Mucosa of stomach (tissue), 1 donor: ENCODE results near the gene LHX4.

Source experiments
- H3K27me3 ChIP-seq: one replicate; pipeline ENCODE4 v1.7.0; 2013; ENCODE audit warnings: mild to moderate bottlenecking, low read length; ENCODE audit not compliant: control insufficient read depth, insufficient read depth
- H3K36me3 ChIP-seq: one replicate; pipeline ENCODE4 v1.7.0; 2013; ENCODE audit warnings: low read length; ENCODE audit not compliant: control insufficient read depth, insufficient read depth
- H3K4me1 ChIP-seq: one replicate; pipeline ENCODE4 v1.7.0; 2013; ENCODE audit warnings: mild to moderate bottlenecking, low read length; ENCODE audit not compliant: control insufficient read depth, insufficient read depth
- H3K4me3 ChIP-seq: one replicate; pipeline ENCODE4 v1.7.0; 2013; ENCODE audit warnings: low read length
- H3K9ac ChIP-seq: one replicate; pipeline ENCODE4 v1.7.0; 2013; ENCODE audit warnings: mild to moderate bottlenecking, low read length, moderate library complexity
- H3K9me3 ChIP-seq: one replicate; pipeline ENCODE4 v1.7.0; 2013; ENCODE audit warnings: mild to moderate bottlenecking, low read length, moderate library complexity; ENCODE audit not compliant: control insufficient read depth
- donor health status: Pancreatic carcinoma.

LHX4 gene

DNA sequence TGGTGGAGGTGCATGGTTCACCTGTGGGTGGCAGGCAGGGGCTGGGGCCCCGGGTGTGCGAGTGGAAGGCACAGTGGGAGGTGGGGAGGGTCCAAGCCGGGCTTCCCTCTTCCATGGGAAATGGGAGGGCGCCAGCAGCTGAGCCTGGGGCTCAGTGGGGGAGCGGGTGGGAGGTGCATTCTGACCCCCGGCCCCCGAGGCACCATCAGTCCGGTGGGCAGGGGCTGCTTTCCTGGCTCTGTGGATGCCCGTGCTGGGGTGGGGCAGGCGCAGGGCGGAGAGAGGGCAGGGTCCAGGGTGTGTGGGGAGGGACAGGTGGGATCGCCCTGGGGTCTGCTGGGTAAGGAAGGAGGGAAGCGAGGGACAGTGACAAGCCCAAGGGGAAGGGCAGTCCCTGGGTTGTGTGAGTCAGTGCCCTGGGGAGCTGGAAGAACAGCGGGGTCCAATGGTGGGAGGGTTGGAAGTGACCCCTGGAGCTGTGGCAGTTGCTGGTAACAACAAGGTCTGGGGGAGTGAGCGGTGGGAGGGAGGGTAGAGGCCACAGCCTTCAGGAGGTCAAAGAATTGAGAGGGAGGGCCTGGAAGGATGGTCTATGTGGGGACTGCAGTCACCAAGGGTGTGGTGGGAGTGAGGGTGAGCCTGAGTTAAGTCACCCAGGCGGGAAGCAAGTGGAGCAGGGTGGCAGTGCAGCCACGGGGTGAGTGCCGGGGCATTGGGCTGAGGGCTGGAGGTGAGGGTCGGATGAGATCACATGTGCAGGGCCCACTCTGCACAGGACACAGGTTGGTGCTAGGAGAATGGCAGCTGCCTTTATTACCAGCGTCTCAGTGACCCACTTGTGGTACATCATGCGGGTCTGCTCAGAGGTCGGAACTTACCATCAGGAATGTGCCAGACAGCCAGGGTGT is 29.6 kb downstream of the LHX4 start:
- Histone ChIP-seq H3K4me3 (no peak overlapping the region), H3K9ac (no peak overlapping the region), H3K9me3 (no peaks in the 10 kb centered on the region), H3K36me3 (no peaks in the 10 kb centered on the region), H3K27me3 (peaks cover 56% of the 10 kb centered on the region), H3K4me1 (no peaks in the 10 kb centered on the region)

DNA sequence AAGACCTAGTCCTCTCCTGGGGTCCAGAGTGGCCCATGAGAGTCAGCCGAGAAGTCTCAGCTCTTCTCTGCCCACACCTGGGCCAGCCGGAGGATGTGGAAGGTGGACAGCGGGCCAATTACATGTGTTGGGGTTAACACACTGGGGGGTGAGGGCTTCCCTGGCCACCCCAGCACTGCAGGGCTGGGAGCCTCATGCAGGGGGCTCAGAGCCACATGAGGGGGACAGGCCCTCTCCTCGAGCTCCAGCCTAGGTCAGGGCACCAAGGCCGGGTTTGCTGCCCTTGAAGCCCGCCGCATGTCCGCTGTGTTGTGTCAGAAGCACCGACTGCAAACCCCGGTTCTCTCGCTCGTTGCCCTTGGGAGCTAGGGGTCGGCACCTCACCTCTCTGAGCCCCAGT is 30.5 kb downstream of the LHX4 start:
- no peaks in the 10 kb centered on the region for H3K36me3 ChIP-seq
- H3K9me3 ChIP-seq, result no peaks in the 10 kb centered on the region
- H3K27me3 ChIP-seq, result peaks cover 61% of the 10 kb centered on the region
- H3K4me1 ChIP-seq, result no peaks in the 10 kb centered on the region
- no peak overlapping the region for H3K9ac ChIP-seq
- no peak overlapping the region for H3K4me3 ChIP-seq

DNA sequence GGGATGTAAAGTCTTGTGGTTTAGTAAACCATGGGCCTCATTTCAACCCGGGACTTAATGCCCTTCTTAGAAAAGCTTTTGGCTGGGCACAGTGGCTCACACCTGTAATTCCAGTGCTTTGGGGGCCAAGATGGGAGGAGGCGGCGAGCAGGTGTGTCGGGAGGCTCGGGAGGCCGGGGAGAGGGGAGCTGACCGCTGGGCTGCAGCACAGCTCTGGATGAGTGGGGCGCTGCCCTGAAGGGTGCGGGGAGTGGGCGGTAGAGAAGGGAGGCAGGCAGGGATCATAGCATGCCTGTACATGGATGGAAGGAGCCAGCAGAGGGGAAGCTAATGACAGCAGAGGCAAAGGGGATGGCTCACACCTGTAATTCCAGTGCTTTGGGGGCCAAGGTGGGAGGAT is 31.0 kb downstream of the LHX4 start:
- no peak overlapping the region for H3K4me3 ChIP-seq
- no peaks in the 10 kb centered on the region for H3K4me1 ChIP-seq
- H3K9me3 ChIP-seq, result no peaks in the 10 kb centered on the region
- no peak overlapping the region for H3K9ac ChIP-seq
- H3K27me3 ChIP-seq, result peaks cover 58% of the 10 kb centered on the region
- H3K36me3 ChIP-seq, result no peaks in the 10 kb centered on the region

DNA sequence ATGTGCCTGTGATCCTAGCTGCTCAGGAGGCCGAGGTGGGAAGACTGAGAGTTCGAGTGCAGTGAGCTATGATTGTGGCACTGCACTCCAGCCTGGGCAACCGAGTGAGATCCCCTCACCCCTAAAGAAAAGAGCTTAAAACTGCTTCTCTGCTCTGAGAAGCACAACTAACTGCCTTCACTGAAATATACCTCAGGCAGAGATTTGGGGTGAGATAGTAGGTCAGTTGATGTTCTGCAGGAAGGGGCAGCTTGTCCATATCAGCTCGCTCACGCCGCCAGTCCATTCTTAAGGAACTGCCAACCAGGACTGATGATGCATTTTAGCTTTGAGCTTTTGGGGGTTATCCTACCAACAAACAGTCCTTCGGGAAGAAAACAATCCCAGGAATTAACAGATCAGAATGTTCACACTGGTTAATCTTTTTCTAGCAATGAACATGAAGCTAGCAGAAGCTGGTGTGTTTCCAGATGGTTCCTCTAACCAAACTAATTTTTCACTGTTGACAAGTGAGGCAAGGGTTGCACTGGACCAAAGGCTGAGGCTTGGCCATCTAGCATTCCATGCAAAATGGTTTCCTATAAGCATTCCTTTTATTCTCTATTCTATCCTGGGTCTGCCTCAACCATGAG is 31.6 kb downstream of the LHX4 start:
- Histone ChIP-seq H3K4me1 (no peaks in the 10 kb centered on the region), H3K9ac (no peak overlapping the region), H3K4me3 (no peak overlapping the region), H3K27me3 (peaks cover 53% of the 10 kb centered on the region), H3K36me3 (no peaks in the 10 kb centered on the region), H3K9me3 (no peaks in the 10 kb centered on the region)

DNA sequence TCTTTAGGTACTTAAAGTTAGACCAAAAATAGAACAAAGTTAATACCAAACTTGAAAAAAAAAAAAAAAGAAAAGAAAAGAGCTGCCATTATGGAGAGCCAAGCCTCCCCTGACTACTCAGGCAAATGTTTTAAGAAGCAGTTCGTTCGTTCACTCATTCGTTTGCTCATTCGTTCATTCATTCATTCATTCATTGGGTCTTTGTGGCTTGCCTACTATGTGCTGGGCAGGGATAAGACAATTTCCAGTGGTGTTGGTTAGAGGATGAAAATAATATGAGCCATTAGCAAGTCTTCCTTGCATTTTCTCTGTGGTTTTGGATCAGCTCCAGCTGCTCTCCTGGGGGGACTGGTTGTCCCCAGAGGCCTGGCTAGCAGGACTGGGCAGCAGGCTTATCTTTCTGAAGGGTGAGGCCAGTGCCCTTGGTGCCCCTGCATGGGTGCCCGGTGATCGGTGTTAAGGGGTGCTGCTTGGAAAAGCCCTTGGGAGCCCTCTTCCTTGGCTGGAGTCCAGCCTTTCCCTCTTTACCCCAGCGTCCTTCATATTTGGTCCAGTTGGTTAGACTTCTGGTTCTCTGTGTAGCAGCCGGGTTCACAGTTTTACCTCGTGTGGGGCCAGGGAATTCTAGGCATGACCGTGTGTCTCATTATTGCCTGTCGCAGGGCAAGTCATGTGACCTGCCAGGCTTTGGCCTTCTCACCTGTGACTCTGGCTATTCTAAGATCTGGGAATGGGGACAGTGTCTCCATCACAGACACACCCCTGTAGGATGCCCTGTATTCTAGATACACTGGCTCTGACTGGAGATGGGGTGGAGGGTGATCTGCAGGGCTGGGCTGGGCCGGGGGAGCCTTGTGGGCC is 32.8 kb downstream of the LHX4 start:
- no peaks in the 10 kb centered on the region for H3K9me3 ChIP-seq
- no peaks in the 10 kb centered on the region for H3K4me1 ChIP-seq
- H3K9ac ChIP-seq, result no peak overlapping the region
- no peaks in the 10 kb centered on the region for H3K36me3 ChIP-seq
- H3K4me3 ChIP-seq, result no peak overlapping the region
- peaks cover 43% of the 10 kb centered on the region for H3K27me3 ChIP-seq

DNA sequence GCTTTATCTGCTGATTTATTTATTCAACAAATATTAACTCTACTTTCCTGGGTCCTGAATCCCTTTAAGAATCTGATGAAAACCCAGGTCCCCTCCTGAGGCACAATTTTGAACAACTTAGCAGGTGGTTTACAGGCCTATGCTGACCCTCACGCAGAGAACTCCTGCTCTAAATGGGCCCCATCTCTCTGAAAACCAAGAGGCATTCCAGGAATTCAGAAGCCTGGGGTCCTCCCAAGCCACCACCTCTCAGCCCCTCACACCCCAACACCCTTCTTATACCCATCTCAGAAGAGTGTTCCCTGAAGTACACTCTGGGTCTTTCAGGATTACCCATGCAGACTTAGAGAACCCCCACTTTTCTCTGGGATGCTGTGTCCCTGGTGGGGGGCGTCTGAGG is 34.5 kb downstream of the LHX4 start:
- Histone ChIP-seq H3K4me1 (peaks cover 2% of the 10 kb centered on the region), H3K27me3 (peaks cover 29% of the 10 kb centered on the region), H3K4me3 (no peak overlapping the region), H3K9ac (no peak overlapping the region), H3K36me3 (no peaks in the 10 kb centered on the region), H3K9me3 (no peaks in the 10 kb centered on the region)

DNA sequence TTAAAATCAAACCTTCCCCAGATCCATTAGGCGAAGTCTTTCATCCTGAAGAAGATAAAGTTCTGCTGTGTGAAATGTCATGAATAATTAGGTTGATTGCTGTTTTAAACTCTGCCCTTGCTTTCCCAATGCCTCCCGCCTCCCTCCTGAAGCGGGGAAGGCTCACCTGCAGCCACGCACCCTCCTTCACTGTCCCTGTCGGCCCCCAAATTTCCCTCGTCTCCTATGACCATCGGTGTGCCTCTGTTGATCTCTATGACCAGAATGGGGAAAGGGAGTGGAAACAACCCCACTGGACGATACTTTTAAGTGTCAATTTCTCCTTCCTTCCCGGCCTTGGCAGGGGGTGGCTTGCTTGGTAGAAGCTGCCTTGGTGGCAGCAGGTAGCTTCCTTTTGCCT is 35.1 kb downstream of the LHX4 start:
- Histone ChIP-seq H3K4me1 (peaks cover 8% of the 10 kb centered on the region), H3K36me3 (no peaks in the 10 kb centered on the region), H3K4me3 (no peak overlapping the region), H3K27me3 (peaks cover 23% of the 10 kb centered on the region), H3K9me3 (no peaks in the 10 kb centered on the region), H3K9ac (no peak overlapping the region)

DNA sequence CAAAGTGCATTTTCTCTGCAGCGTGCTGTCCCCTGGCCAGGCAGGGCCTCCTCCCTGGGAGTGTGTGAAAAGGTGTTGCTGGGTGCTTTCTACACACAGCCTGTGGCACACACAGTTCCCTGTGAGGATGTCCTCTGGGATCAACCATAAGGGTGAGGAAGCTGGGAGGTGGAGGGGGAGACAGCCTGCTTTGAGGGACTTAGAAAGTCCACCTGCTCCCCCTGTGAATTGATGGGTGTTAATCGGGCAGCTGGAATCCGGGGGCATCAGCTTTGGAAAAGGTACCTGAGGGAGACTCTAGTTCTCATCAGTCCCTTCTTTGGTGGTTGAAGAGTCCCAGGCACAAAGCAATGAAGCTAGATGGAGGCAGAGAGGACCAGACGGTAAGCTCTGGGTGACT is 35.8 kb downstream of the LHX4 start:
- peaks cover 16% of the 10 kb centered on the region for H3K27me3 ChIP-seq
- H3K9me3 ChIP-seq, result no peaks in the 10 kb centered on the region
- no peaks in the 10 kb centered on the region for H3K36me3 ChIP-seq
- H3K4me1 ChIP-seq, result peaks cover 15% of the 10 kb centered on the region
- H3K9ac ChIP-seq, result no peak overlapping the region
- H3K4me3 ChIP-seq, result no peak overlapping the region

DNA sequence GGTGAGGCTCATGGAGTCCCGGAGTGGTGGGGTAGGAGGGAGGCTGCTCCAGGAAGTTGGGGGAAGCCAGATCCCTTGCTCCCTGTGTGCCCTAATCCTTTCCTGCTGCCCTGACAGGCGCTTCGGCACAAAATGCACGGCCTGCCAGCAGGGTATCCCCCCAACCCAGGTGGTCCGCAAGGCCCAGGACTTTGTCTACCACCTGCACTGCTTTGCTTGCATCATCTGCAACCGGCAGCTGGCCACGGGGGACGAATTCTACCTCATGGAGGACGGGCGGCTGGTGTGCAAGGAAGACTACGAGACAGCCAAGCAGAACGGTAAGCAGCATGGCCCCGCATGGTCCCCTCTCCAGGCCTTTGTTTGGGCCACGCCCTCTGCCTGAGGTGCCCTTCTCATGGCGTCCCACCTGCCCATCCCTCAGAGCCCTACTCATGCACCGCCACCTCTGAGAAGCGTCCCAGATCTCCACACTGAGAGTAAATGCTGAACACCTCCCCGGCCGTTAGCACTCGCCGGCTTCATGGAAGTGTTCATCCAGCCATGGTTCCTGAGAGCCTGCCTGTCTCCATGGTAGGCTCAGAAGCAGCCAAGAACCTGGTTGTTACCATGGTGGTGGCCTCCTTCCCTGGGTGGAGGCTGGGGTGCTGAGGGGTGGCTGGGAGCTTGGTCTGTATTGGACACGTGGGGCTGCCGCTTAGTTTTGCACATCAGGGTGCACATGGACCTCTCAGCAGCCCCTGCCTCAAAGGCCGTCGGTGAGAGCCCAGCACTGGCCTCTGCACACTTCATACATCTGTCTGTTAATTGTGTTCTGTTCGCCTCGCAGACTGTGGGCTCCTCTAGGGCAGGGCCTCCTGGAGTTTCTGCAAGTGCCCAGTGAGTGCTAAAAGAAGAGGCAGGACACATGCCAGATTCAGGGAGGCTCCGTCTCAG is 36.5 kb downstream of the LHX4 start:
- peaks cover 22% of the 10 kb centered on the region for H3K4me1 ChIP-seq
- no peaks in the 10 kb centered on the region for H3K9me3 ChIP-seq
- no peak overlapping the region for H3K4me3 ChIP-seq
- no peak overlapping the region for H3K9ac ChIP-seq
- peaks cover 13% of the 10 kb centered on the region for H3K27me3 ChIP-seq
- H3K36me3 ChIP-seq, result no peaks in the 10 kb centered on the region

DNA sequence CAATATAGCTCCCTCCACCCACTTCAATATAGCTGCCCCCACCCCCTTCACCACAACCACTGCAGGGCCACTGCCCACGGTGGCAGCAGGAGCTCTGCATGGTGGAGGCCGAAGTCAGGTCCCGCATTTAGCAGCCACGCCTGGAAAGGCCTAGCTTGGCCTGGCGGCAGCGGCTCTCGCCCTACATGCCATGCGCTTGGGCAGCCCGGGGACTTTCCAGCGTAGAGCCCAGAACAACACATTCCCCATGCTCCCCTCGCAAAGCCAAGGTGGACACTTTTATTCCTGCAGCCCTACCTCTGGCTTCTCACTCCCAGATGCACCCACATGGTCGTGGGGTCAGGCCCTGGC is 37.1 kb downstream of the LHX4 start:
- no peaks in the 10 kb centered on the region for H3K36me3 ChIP-seq
- H3K4me3 ChIP-seq, result no peak overlapping the region
- no peak overlapping the region for H3K9ac ChIP-seq
- H3K4me1 ChIP-seq, result peaks cover 26% of the 10 kb centered on the region
- H3K27me3 ChIP-seq, result peaks cover 11% of the 10 kb centered on the region
- H3K9me3 ChIP-seq, result no peaks in the 10 kb centered on the region

DNA sequence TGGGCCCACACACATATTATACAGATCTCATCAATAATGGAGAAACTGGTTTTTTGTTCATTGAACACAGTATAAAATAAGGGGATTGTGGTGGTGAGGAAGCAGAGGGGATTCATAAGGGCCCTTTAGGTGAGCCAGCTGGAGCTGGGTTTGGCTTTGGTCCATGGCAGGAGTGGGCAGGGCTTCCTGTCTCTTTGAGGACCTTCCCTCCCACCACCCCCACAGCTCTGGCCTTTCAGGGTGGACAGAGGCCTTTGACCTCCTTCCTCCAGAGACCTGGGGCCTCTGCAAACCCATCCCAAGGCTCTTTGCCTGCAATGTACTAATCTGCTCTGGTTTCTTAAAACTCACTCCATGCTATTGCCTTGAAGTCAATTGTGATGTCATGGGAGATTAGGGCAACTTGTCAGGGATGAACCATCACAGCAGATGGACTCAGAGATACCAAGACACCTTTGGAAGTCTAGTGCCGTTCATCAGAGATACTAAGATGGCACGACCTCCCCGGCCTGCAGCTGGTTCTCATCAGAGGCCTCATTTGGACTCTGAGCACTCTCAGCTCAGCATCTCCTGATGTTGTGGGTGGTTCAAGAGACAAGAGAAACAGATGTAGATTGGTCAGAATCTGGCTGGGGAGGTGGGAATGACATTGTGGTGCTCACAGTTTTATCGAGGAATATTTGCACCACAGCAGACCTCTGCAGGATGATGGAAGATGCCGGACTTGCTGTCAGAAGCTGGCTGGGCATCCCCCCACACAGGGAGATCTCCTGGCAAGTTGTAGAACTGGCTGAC is 37.9 kb downstream of the LHX4 start:
- H3K27me3 ChIP-seq, result peaks cover 10% of the 10 kb centered on the region
- H3K4me3 ChIP-seq, result no peak overlapping the region
- peaks cover 26% of the 10 kb centered on the region for H3K4me1 ChIP-seq
- H3K36me3 ChIP-seq, result no peaks in the 10 kb centered on the region
- H3K9ac ChIP-seq, result no peak overlapping the region
- no peaks in the 10 kb centered on the region for H3K9me3 ChIP-seq
